Neural crest cell (in vitro differentiated cells): Measurements from ENCODE around the gene CACUL1. TPM values are rescaled to one million over a fixed set of nuclear protein-coding genes. Genes with fewer than 3 reads are reported as not detected.

Source experiments
- DNase-seq: peaks from one replicate; pipeline ENCODE4 v3.0.0; 2021; ENCODE audit warnings: low read depth, mixed read lengths, low spot score
- H3K27ac Mint-ChIP-seq: one replicate; pipeline ENCODE4 v1.8.0; 2021; ENCODE audit warnings: mild to moderate bottlenecking, mixed read lengths; ENCODE audit not compliant: unreplicated experiment
- H3K27me3 Mint-ChIP-seq: 2 replicates; pipeline ENCODE4 v1.8.0; 2021; ENCODE audit warnings: low read depth, mild to moderate bottlenecking, mixed read lengths
- H3K36me3 Mint-ChIP-seq: 2 replicates; pipeline ENCODE4 v1.8.0; 2021; ENCODE audit warnings: low read depth, mild to moderate bottlenecking, mixed read lengths
- H3K4me1 Mint-ChIP-seq: 2 replicates; pipeline ENCODE4 v1.8.0; 2021; ENCODE audit warnings: mixed read lengths
- H3K4me3 Mint-ChIP-seq: one replicate; pipeline ENCODE4 v1.8.0; 2021; ENCODE audit warnings: mild to moderate bottlenecking, mixed read lengths
- H3K9me3 Mint-ChIP-seq: 2 replicates; pipeline ENCODE4 v1.8.0; 2021; ENCODE audit warnings: mixed read lengths
- total RNA-seq: library from RNA; stranded (reverse); gene quantifications from 2 replicates; pipeline ENCODE4 v1.2.1, GENCODE V29; 2021
- TF ChIP-seq, protein P1 (sequence below): fragments of 200-600 bp; sonication (generic); conservative IDR thresholded peaks from 2 replicates; pipeline ENCODE4 v1.5.0; 2021; ENCODE audit warnings: antibody characterized with exemption, mild to moderate bottlenecking

Gene CACUL1
- total RNA-seq, 1 donor from 2014 or later = 45.2 TPM

DNA sequence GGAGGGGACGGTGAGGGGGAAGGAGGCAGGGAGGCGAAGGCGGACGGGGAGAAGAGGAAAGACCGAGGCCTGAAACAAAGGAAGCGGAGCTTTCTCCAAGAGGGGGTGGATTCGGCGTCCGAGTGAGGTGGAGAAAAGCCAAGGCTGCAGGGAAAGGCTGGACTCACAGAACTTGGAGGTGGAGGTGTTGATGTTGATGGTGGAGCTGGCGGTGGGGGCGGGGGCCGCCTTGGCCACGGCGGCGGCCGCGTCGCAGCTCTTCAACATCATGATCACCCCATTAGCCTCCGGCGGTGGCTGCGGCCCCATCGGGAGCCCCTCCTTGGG is 578 bp downstream of the CACUL1 start:
- Mint-ChIP-seq H3K27me3 (peaks cover 6% of the 10 kb centered on the region), H3K27ac (peak overlapping the region; percentile 99), H3K9me3 (no peaks in the 10 kb centered on the region), H3K36me3 (no peaks in the 10 kb centered on the region), H3K4me3 (peak overlapping the region; percentile 97), H3K4me1 (peaks cover 28% of the 10 kb centered on the region)
- TF ChIP-seq, protein P1, sequence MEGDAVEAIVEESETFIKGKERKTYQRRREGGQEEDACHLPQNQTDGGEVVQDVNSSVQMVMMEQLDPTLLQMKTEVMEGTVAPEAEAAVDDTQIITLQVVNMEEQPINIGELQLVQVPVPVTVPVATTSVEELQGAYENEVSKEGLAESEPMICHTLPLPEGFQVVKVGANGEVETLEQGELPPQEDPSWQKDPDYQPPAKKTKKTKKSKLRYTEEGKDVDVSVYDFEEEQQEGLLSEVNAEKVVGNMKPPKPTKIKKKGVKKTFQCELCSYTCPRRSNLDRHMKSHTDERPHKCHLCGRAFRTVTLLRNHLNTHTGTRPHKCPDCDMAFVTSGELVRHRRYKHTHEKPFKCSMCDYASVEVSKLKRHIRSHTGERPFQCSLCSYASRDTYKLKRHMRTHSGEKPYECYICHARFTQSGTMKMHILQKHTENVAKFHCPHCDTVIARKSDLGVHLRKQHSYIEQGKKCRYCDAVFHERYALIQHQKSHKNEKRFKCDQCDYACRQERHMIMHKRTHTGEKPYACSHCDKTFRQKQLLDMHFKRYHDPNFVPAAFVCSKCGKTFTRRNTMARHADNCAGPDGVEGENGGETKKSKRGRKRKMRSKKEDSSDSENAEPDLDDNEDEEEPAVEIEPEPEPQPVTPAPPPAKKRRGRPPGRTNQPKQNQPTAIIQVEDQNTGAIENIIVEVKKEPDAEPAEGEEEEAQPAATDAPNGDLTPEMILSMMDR = no peak
- peak; percentile 42 for DNase-seq

DNA sequence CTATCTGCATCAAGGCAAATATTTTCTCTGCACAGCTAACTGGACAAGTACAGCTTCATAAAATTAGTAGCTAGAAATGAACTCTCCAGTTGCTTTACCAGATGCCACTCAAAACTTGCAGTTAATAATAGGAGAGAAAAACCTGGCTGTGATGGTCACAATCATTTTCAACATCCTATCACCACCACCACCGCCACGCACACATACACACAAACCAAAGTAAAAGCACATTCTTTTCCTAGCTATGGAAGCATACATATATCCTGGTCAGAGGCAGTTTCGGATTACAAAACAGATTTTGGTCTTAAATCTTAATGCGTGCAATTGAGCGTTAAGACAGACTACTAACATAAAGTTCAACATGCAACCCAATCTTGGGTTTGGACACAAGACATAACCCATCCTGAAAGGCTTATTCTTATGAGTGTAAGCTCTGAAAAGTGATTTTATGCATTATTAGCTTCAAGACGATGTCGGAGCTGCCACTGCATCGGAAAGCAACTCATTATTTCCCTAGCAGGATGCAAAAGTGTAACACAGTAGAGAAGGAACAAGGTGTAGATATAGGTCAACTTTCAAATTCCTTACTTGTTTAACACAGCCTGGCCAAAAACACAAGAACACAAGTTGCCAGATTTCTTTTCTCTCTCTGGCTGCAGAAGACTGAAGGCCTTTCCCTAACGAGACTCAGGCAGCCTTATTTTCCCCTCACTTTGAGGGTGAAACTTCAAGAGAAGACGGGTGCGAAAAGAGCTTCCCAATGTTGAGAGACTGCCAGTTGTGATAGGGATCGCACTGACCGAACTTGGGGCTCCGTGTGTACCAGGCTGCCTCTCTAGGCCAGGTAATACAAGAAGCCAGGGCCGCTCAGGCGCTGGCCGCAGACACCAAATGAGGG is 1.2 kb downstream of the CACUL1 start:
- Mint-ChIP-seq H3K27me3 (peaks cover 6% of the 10 kb centered on the region), H3K27ac (peak overlapping the region; percentile 99), H3K4me1 (peaks cover 30% of the 10 kb centered on the region), H3K4me3 (peak overlapping the region; percentile 97), H3K9me3 (no peaks in the 10 kb centered on the region), H3K36me3 (peaks cover 2% of the 10 kb centered on the region)
- DNase-seq = no peak
- TF ChIP-seq, protein P1 = no peak

DNA sequence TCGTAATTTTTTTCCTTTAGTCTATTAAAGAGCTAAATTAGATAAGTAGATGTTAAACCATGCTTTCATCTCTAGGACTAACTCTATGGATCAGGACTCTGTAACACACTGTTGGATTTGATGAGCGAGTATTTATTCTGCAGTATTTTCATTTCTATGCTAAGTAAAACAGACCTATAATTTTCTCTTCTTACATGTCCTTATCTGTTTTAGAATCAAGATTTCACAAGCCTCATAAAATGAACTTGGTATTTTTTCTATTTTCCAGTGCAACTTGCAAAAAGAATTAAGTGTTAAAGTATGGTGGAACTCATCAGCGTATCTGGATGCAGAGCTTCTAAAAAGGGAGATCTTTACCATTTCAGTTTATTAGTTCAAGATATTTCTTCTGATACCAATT is 2.4 kb downstream of the CACUL1 start:
- peak overlapping the region; percentile 45 for H3K27ac Mint-ChIP-seq
- no peak for DNase-seq
- H3K4me1 Mint-ChIP-seq = peaks cover 34% of the 10 kb centered on the region
- peaks cover 5% of the 10 kb centered on the region for H3K36me3 Mint-ChIP-seq
- TF ChIP-seq, protein P1 = no peak
- H3K9me3 Mint-ChIP-seq = no peaks in the 10 kb centered on the region
- H3K27me3 Mint-ChIP-seq = peaks cover 5% of the 10 kb centered on the region
- peak overlapping the region; percentile 67 for H3K4me3 Mint-ChIP-seq

DNA sequence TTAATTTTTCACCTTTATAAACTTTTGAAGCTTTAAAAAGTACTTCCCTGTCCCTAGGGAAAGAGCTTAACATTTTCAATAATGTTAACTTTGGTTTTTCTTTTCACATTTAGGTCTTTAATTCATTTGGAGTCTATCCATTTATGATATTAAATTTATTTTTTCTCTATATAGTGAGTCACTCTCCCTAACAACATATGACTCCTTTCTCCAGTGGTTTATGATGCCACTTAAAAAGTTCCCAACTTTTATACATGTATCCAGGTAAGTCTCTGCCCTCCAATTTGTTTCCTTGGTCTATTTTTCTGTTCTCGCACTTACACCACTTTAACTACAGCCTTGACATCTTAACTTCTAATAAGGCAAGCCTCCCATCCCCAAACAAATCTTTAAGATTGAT is 3.5 kb downstream of the CACUL1 start:
- no peak overlapping the region for H3K4me3 Mint-ChIP-seq
- DNase-seq = no peak
- H3K27me3 Mint-ChIP-seq = peaks cover 4% of the 10 kb centered on the region
- H3K9me3 Mint-ChIP-seq = no peaks in the 10 kb centered on the region
- TF ChIP-seq, protein P1 = no peak
- H3K27ac Mint-ChIP-seq = no peak overlapping the region
- peaks cover 6% of the 10 kb centered on the region for H3K36me3 Mint-ChIP-seq
- H3K4me1 Mint-ChIP-seq = peaks cover 36% of the 10 kb centered on the region

DNA sequence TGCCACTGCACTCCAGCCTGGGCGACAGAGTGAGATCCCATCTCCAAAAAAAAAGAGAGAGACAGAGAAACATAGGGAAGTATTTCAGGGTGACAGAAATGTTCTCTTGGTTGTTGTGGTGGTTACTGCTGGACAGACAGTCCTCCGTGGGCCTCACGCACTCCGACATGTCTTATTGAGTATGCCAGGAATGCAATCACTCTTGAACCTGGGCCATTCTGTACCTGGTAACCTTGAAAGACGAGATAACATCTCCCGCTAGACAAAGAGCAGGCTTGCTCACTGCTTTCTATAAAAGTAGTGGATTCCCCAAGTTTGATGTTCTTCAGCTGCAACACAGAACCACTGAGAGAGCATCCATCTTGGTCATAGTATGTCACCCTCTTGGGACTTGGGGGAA is 6.7 kb downstream of the CACUL1 start:
- Mint-ChIP-seq H3K27me3 (no peaks in the 10 kb centered on the region), H3K4me1 (peaks cover 22% of the 10 kb centered on the region), H3K4me3 (no peak overlapping the region), H3K9me3 (no peaks in the 10 kb centered on the region), H3K36me3 (peaks cover 6% of the 10 kb centered on the region), H3K27ac (no peak overlapping the region)
- no peak for DNase-seq
- TF ChIP-seq, protein P1 = no peak
